NB4 (cell line): Measurements from ENCODE around the gene GOSR1.
A peak's percentile ranks its signal among the peaks of the same experiment; 100 is the strongest.
"Not testable (repeated sequence)": the region's sequence is repeated elsewhere in the genome, so short reads cannot be mapped to it uniquely, and the experiment has no call there.

Experiments used
- DNase-seq: peaks from one replicate; pipeline ENCODE4 v3.0.0; 2010; ENCODE audit warnings: low read depth
- H3K4me3 ChIP-seq: one replicate; pipeline ENCODE4 v1.5.1; 2011; ENCODE audit warnings: mild to moderate bottlenecking, low read depth, low read length, moderate library complexity
- MYC ChIP-seq: IDR thresholded peaks from 2 replicates; pipeline ENCODE4 v1.6.1; 2011; ENCODE audit warnings: low read depth, low read length
- POLR2A ChIP-seq: IDR thresholded peaks from 2 replicates; pipeline ENCODE4 v1.6.1; 2011; ENCODE audit warnings: mild to moderate bottlenecking; ENCODE audit not compliant: insufficient read length; ENCODE audit errors: extremely low read depth
- TF ChIP-seq, protein P1 (sequence below): IDR thresholded peaks from one replicate; pipeline ENCODE4 v1.5.1; 2012; ENCODE audit warnings: low read depth, low read length
- TF ChIP-seq, protein P2 (sequence below): IDR thresholded peaks from 2 replicates; pipeline ENCODE4 v1.6.1; 2011; ENCODE audit warnings: low read depth, low read length

Gene GOSR1

DNA sequence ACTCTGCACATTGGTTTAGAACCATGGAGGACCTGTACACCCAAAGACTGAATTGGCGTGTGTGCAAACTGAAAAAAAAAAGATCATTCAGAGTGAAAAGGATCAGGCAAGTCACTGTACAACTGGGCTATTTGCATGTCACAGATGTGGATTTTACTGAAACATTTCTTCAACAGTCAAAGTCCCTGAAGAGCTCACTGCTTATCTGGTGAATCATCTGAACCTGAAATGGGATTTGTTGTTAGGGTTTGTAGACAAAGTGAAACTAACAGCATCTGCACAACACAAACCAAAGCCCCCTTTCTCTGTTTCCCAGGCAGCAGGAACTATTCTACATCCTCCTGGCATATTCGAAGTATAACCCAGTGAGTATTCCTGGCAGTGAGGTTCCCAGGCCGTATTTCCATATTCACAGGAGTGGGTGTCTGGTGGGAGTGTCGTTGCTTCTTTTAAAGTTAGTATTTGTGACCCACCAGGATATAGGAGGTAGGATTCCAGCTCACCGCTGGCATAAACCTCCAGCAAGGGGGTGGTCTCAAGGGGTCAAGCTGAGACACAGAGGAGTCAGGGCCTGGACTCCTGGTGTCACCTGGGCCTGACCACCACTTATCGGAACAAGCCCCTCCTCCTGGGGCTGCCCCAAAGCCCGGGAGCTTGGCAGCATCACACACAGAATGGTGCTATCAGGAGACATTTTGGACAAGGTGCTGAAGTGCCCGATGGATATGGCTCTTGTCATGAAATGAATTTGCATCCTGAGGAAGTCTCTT is 80.9 kb downstream of the GOSR1 start:
- DNase-seq, result no peak
- TF ChIP-seq POLR2A (no peak), MYC (no peak)
- TF ChIP-seq, protein P1, sequence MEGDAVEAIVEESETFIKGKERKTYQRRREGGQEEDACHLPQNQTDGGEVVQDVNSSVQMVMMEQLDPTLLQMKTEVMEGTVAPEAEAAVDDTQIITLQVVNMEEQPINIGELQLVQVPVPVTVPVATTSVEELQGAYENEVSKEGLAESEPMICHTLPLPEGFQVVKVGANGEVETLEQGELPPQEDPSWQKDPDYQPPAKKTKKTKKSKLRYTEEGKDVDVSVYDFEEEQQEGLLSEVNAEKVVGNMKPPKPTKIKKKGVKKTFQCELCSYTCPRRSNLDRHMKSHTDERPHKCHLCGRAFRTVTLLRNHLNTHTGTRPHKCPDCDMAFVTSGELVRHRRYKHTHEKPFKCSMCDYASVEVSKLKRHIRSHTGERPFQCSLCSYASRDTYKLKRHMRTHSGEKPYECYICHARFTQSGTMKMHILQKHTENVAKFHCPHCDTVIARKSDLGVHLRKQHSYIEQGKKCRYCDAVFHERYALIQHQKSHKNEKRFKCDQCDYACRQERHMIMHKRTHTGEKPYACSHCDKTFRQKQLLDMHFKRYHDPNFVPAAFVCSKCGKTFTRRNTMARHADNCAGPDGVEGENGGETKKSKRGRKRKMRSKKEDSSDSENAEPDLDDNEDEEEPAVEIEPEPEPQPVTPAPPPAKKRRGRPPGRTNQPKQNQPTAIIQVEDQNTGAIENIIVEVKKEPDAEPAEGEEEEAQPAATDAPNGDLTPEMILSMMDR, result no peak
- TF ChIP-seq, protein P2, sequence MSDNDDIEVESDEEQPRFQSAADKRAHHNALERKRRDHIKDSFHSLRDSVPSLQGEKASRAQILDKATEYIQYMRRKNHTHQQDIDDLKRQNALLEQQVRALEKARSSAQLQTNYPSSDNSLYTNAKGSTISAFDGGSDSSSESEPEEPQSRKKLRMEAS, result no peak
- no peak overlapping the region for H3K4me3 ChIP-seq

DNA sequence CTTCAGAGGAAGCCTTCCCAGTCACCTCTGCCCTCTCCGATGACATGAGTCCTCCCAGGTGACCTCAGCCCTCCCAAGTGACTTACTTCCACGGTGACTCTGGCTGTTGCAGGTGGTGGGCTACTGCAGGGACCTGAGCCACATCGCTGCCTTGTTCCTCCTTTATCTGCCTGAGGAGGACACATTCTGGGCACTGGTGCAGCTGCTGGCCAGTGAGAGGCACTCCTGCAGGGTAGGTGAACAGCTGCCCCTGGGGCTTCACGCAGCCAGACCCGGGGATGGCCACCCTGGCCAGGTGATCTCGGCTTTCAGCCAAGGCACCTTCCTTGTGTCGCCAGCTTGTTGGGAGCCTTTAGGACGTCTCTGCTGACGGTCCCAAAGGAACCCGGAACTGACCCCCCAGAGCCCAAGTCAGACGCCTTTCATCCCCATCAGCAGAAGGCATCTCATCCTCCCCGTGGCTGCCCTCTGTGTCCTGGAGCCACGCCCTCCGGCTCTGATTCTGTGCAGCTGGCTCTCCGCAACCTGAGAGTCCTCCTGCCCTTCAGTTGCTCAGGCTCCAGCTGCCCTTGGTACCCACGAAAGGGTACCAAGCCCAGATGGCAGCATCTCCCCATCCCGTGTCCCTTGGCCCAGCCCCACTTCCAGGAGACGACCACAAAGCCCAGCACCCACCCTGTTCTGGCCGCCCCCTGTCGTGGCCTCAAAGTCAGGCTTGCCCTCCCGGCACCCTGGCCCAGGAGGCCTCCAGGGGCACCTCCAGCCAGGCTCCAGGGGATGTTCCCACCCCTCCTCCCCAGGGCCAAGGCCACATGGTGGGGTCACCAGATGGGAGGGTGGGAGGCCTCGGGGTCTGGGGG is 81.7 kb downstream of the GOSR1 start:
- TF ChIP-seq, protein P2, result no peak
- TF ChIP-seq MYC (no peak), POLR2A (no peak)
- TF ChIP-seq, protein P1, result no peak
- no peak overlapping the region for H3K4me3 ChIP-seq
- DNase-seq, result no peak

DNA sequence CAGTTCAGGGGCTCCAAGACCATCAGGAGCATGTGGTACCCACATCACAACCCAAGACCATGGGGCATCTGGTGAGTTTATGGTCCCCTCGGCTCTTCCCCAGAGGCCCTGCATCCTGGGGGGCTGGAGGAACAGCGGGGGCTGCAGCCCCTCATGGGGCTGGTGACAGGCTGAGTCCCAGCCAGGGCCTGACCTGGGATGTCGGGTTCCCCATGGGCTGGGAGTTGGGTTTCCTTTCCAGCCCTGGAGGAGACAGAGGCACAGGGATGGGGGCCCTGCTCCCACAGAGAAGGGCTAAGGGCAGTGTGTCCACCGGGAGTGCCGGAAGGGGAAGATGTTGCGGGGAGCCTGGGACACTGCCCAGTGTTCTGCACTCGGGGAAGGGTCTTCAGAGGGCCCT is 82.4 kb downstream of the GOSR1 start:
- DNase-seq, result no peak
- H3K4me3 ChIP-seq, result no peak overlapping the region
- TF ChIP-seq POLR2A (no peak), MYC (no peak)
- TF ChIP-seq, protein P1, result no peak
- TF ChIP-seq, protein P2, result no peak

DNA sequence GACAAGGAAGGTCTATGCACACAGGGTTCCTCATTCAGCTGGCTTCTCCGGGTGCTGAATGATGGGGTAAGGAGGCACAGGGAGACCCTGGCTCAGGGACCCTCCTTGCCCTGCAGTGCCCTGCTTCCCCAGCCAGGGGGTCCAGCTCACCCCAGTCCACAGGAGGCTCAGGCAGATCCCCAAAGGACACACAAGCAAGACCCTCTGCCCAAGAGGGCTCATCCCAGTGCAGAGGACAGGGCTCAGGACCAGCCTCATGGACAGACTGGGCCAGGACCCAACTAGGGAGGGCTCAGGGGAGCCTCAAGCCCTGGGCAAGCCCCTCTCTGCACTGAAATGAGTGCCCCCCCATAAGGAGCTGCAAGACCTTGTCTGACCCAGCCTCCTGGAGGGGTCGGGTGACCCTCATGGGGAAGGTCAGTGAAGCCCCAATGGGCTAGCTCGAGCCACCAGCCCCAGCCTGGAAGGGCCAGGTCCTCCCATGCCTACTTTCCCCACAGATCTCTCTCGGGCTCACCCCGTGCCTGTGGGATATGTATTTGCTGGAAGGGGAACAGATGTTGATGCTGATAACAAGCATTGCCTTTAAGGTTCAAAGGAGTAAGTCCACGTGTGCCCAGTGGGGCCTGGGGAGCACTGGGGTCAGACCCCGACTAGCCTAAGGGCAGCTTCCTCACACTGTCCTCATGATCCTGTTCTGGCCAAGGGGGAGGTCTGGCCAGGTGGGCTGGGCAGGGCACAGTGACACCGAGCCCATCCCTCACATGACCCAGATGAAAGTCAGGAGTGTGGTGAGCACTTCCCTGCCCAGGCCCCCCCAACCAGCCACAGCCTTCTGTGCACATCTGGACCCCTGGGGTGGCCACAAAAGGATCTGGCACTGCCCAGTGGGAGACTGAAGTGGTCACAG is 83.2 kb downstream of the GOSR1 start:
- not testable (repeated sequence) for H3K4me3 ChIP-seq, DNase-seq

DNA sequence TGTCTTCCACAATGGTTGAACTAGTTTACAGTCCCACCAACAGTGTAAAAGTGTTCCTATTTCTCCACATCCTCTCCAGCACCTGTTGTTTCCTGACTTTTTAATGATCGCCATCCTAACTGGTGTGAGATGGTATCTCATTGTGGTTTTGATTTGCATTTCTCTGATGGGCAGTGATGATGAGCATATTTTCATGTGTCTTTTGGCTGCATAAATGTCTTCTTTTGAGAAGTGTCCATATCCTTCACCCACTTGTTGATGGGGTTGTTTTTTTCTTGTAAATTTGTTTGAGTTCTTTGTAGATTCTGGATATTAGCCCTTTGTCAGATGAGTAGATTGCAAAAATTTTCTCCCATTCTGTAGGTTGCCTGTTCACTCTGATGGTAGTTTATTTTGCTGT is 84.6 kb downstream of the GOSR1 start:
- DNase-seq, result not testable (repeated sequence)

DNA sequence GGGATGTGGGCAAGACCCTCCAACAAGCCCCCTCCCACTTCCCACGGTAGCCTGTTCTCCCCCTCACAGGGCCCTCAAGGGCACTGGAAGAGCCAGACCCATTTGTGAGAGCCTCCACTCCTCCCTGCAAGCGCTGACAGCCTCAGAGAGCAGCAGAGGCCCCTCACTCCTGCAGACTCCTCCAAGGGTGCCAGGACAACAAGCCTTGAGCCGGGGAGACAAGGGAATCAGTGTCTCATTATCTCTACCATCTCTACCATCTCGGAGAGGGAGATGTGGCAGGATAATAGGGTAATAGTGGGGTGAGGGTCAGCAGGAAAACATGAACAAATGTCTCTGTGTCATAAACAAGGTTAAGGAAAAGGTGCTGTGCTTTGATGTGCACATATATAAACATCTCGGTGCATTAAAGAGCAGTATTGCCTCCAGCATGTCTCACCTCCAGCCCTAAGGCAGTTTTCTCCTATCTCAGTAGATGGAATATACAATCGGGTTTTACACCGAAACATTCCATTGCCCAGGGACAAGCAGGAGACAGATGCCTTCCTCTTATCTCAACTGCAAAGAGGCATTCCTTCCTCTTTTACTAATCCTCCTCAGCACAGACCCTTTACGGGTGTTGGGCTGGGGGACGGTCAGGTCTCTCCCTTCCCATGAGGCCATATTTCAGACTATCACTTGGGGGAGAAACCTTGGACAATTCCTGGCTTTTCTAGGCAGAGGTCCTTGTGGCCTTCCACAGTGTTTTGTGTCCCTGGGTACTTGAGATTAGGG is 86.1 kb downstream of the GOSR1 start:
- H3K4me3 ChIP-seq, result not testable (repeated sequence)
- DNase-seq, result peak; percentile 48

More for the DNA sequence above, 84.6 kb downstream of the GOSR1 start:
- not testable (repeated sequence) for H3K4me3 ChIP-seq

DNA sequence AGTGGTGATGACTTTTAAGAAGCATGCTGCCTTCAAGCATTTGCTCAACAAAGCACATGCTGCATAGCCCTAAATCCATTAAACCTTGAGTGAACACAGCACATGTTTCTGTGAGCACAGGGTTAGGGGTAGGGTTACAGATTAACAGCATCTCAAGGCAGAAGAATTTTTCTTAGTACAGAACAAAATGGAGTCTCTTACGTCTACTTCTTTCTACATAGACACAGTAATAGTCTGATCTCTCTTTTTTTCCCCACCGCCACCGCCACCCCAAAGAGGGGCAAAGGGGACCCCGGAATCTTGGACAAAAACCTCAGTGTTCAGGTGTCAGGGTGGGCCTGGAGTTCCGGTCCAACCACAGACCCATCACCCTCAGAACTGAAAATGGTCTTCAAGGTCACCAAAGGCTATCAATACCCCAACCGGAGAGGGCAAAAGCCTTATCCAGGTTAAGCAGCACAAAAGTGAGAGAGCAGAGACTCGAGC is 86.7 kb downstream of the GOSR1 start:
- H3K4me3 ChIP-seq, DNase-seq: not testable (repeated sequence)
- TF ChIP-seq, protein P2, result peak; percentile 79

DNA sequence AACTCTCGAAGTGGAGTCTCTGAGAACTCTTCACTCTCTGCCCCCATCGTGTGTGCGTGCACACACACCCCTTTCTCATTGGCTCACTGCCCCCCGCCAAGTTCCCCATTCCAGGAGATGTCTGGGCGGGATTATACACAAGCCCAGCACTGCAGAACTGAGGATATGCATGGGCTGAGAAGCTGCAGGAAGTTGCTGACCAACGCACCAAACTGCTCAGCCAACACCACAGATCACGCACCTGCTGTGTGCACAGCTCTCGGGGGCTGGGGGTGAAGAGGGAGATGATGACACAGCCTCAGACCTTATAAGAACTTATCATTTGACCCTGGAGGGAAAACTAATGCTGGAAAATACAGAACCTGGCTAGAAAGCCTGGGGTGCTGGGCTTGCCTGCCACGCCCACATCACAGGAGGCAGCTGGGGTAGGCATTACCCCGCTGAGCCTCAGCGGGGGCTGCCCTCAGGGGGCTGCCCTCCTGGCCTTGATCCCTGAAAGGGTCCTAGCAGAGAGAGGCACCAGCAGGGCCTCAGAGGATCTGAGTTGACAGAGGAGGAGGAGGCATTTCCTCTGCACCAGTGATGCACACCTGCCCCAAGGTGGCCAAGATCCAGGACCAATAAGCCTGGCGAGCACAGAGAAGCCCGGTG is 87.3 kb downstream of the GOSR1 start:
- DNase-seq, result peak; percentile 97
- H3K4me3 ChIP-seq, result not testable (repeated sequence)
